CD14-positive monocyte (primary cell): ENCODE measurements around the gene KCNK3. TPM values are rescaled to one million over a fixed set of nuclear protein-coding genes. Genes with fewer than 3 reads are reported as not detected.

Source experiments
- DNase-seq, 3 donors: peaks; one replicate each; pipeline ENCODE4 v3.0.0-alpha.2; 2011 to 2022
- H2AFZ ChIP-seq: 2 replicates; pipeline ENCODE4 v1.6.0; 2012; ENCODE audit warnings: mild to moderate bottlenecking, low read depth, low read length, inconsistent platforms; ENCODE audit not compliant: insufficient read depth, poor library complexity, severe bottlenecking
- H3K27ac ChIP-seq, 2 donors: 1 replicate in 1 of 2; 2 replicates in 1 of 2; pipeline ENCODE4 v1.5.1; 2012 to 2013; ENCODE audit warnings: low read length in 2 of 2, control low read depth in 1 of 2, inconsistent platforms in 1 of 2, low read depth in 1 of 2, mild to moderate bottlenecking in 1 of 2
- H3K27me3 ChIP-seq, 2 donors: one replicate each; pipeline versions ENCODE4 v1.6.0 to v1.6.1; 2011 to 2013; ENCODE audit warnings: low read length in 2 of 2; ENCODE audit not compliant: control insufficient read depth in 2 of 2, insufficient read depth in 2 of 2
- H3K36me3 ChIP-seq, 2 donors: replicated peaks in 1 of 2; 1 replicate in 1 of 2; 2 replicates in 1 of 2; pipeline versions ENCODE4 v1.5.1 to v1.6.1; 2012 to 2013; ENCODE audit warnings: low read length in 2 of 2, control low read depth in 1 of 2, inconsistent platforms in 1 of 2, mild to moderate bottlenecking in 1 of 2; ENCODE audit not compliant: insufficient read depth in 2 of 2, control insufficient read depth in 1 of 2
- H3K4me1 ChIP-seq, 2 donors: 1 replicate in 1 of 2; 2 replicates in 1 of 2; pipeline versions ENCODE4 v1.5.1 to v1.6.1; 2012 to 2013; ENCODE audit warnings: low read length in 2 of 2, control low read depth in 1 of 2, inconsistent platforms in 1 of 2, mild to moderate bottlenecking in 1 of 2, moderate library complexity in 1 of 2; ENCODE audit not compliant: insufficient read depth in 2 of 2, control insufficient read depth in 1 of 2
- H3K4me2 ChIP-seq: replicated peaks from 2 replicates; pipeline ENCODE3; 2012; ENCODE audit warnings: low read length, moderate library complexity, mild to moderate bottlenecking; ENCODE audit not compliant: poor library complexity, severe bottlenecking; ENCODE audit errors: extremely low read depth
- H3K4me3 ChIP-seq, 3 experiments: fragments of 200-600 bp in 1 of 3; sonication (generic) in 1 of 3; replicated peaks in 1 of 3; 1 replicate in 2 of 3; 2 replicates in 1 of 3; pipeline ENCODE4 v1.5.1; 2011 to 2013; ENCODE audit warnings: low read length in 3 of 3, mild to moderate bottlenecking in 3 of 3, control low read depth in 2 of 3, low read depth in 2 of 3, inconsistent platforms in 1 of 3, moderate library complexity in 1 of 3
- H3K79me2 ChIP-seq: 2 replicates; pipeline ENCODE4 v1.6.0; 2012; ENCODE audit warnings: mild to moderate bottlenecking, control low read depth, inconsistent platforms, low read length, moderate library complexity; ENCODE audit not compliant: insufficient read depth
- H3K9ac ChIP-seq: 2 replicates; pipeline ENCODE4 v1.6.0; 2017; ENCODE audit warnings: low read length, mild to moderate bottlenecking; ENCODE audit not compliant: insufficient read depth, poor library complexity, severe bottlenecking
- H3K9me3 ChIP-seq, 2 donors: replicated peaks in 1 of 2; 1 replicate in 1 of 2; 2 replicates in 1 of 2; pipeline versions ENCODE4 v1.5.1 to v1.6.1; 2012 to 2013; ENCODE audit warnings: low read length in 2 of 2, control low read depth in 1 of 2; ENCODE audit not compliant: control insufficient read depth in 1 of 2, insufficient read depth in 1 of 2
- H4K20me1 ChIP-seq: 2 replicates; pipeline ENCODE4 v1.6.0; 2012; ENCODE audit warnings: mild to moderate bottlenecking, low read length, control low read depth, moderate library complexity; ENCODE audit not compliant: insufficient read depth
- H3K27ac Mint-ChIP-seq, 7 donors: one replicate each; pipeline ENCODE4 v1.8.0; 2020; ENCODE audit warnings: mild to moderate bottlenecking in 7 of 7, mixed read lengths in 7 of 7, moderate library complexity in 6 of 7, inconsistent platforms in 2 of 7
- H3K27me3 Mint-ChIP-seq, 3 donors: one replicate each; pipeline ENCODE4 v1.8.0; 2021 to 2022; ENCODE audit warnings: low read depth in 3 of 3, mild to moderate bottlenecking in 3 of 3, mixed read lengths in 3 of 3, moderate library complexity in 3 of 3, inconsistent platforms in 1 of 3
- H3K36me3 Mint-ChIP-seq, 2 donors: one replicate each; pipeline ENCODE4 v1.8.0; 2020; ENCODE audit warnings: mixed read lengths in 2 of 2, inconsistent platforms in 1 of 2, mild to moderate bottlenecking in 1 of 2
- H3K4me1 Mint-ChIP-seq: one replicate; pipeline ENCODE4 v1.8.0; 2020; ENCODE audit warnings: mild to moderate bottlenecking, mixed read lengths
- H3K4me3 Mint-ChIP-seq, 2 donors: one replicate each; pipeline ENCODE4 v1.8.0; 2020; ENCODE audit warnings: mild to moderate bottlenecking in 2 of 2, mixed read lengths in 2 of 2, moderate library complexity in 1 of 2
- H3K9me3 Mint-ChIP-seq, 7 donors: one replicate each; pipeline ENCODE4 v1.8.0; 2020 to 2022; ENCODE audit warnings: mixed read lengths in 7 of 7, mild to moderate bottlenecking in 6 of 7, moderate library complexity in 6 of 7, inconsistent platforms in 2 of 7
- WGBS: methylation state at CpG from one replicate; pipeline ENCODE4 v1.1.5; 2013; ENCODE audit warnings: missing lambda C conversion rate; ENCODE audit not compliant: insufficient coverage; 5-methylcytosine and 5-hydroxymethylcytosine counted together
- intact Hi-C, 2 donors: fragments of 100-400 bp; cut with micrococcal nuclease; formaldehyde crosslinking; loops; one replicate each; pipeline versions ENCODE4 v1.15.0 to v1.15.1; 2023
- polyA plus RNA-seq, 3 donors: library from polyadenylated mRNA; depleted of rRNA in 1 of 3; unstranded in 2 of 3; stranded (reverse) in 1 of 3; fragments of 300-500 nt in 2 of 3; fragments of >200 nt in 1 of 3; fragmentation: Illumina TruSeq in 2 of 3; gene quantifications; 1 replicate in 2 of 3; 2 replicates in 1 of 3; pipeline ENCODE4 v1.2.3, GENCODE V29; 2012 to 2021
- TF ChIP-seq, protein P1 (sequence below): fragments of 200-600 bp; IDR thresholded peaks from one replicate; pipeline ENCODE4 v1.8.0; 2022; ENCODE audit warnings: antibody characterized with exemption, mild to moderate bottlenecking

The KCNK3 gene
- polyA plus RNA-seq, 3 donors: not detected

GRCh38 chr2:26738481-26738880, 46.0 kb downstream of the KCNK3 start:
- H3K27ac ChIP-seq: no peak overlapping the region
- TF ChIP-seq, protein P1, sequence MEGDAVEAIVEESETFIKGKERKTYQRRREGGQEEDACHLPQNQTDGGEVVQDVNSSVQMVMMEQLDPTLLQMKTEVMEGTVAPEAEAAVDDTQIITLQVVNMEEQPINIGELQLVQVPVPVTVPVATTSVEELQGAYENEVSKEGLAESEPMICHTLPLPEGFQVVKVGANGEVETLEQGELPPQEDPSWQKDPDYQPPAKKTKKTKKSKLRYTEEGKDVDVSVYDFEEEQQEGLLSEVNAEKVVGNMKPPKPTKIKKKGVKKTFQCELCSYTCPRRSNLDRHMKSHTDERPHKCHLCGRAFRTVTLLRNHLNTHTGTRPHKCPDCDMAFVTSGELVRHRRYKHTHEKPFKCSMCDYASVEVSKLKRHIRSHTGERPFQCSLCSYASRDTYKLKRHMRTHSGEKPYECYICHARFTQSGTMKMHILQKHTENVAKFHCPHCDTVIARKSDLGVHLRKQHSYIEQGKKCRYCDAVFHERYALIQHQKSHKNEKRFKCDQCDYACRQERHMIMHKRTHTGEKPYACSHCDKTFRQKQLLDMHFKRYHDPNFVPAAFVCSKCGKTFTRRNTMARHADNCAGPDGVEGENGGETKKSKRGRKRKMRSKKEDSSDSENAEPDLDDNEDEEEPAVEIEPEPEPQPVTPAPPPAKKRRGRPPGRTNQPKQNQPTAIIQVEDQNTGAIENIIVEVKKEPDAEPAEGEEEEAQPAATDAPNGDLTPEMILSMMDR: no peak
- no peaks in the 10 kb centered on the region for H3K4me1 ChIP-seq
- Mint-ChIP-seq H3K9me3 (peaks cover 0 to 4% (median 0%) of the 10 kb centered on the region in 7 donors), H3K36me3 (no peaks in the 10 kb centered on the region), H3K27me3 (peaks cover 18 to 21% (median 18%) of the 10 kb centered on the region in 3 donors), H3K27ac (no peak overlapping the region), H3K4me3 (no peak overlapping the region), H3K4me1 (no peaks in the 10 kb centered on the region)
- no peaks in the 10 kb centered on the region for H3K9me3 ChIP-seq
- H3K79me2 ChIP-seq: no peaks in the 10 kb centered on the region
- H3K9ac ChIP-seq: no peak overlapping the region
- intact Hi-C loops: no loop called here
- no peak overlapping the region for H3K4me2 ChIP-seq
- DNase-seq: no peak
- H4K20me1 ChIP-seq: no peaks in the 10 kb centered on the region
- 83% methylated on average over 1 of the region's 4 CpGs for whole genome bisulfite sequencing
- no peak overlapping the region for H2AFZ ChIP-seq
- no peak overlapping the region for H3K4me3 ChIP-seq
- H3K27me3 ChIP-seq: no peaks in the 10 kb centered on the region
- no peaks in the 10 kb centered on the region for H3K36me3 ChIP-seq

- Histone ChIP-seq H2AFZ (no peak overlapping the region), H3K9me3 (no peaks in the 10 kb centered on the region), H4K20me1 (no peaks in the 10 kb centered on the region), H3K4me1 (no peaks in the 10 kb centered on the region), H3K27me3 (no peaks in the 10 kb centered on the region), H3K4me2 (no peak overlapping the region), H3K4me3 (no peak overlapping the region), H3K9ac (no peak overlapping the region), H3K36me3 (no peaks in the 10 kb centered on the region), H3K27ac (no peak overlapping the region), H3K79me2 (no peaks in the 10 kb centered on the region)
- H3K27ac Mint-ChIP-seq: no peak overlapping the region
- peaks cover 0 to 4% (median 0%) of the 10 kb centered on the region in 7 donors for H3K9me3 Mint-ChIP-seq
- WGBS: 75% methylated on average over 1 of the region's 7 CpGs
- DNase-seq: no peak
- H3K36me3 Mint-ChIP-seq: no peaks in the 10 kb centered on the region
- H3K27me3 Mint-ChIP-seq: peaks cover 14 to 18% (median 18%) of the 10 kb centered on the region in 3 donors
- TF ChIP-seq, protein P1: no peak
- no peaks in the 10 kb centered on the region for H3K4me1 Mint-ChIP-seq
- intact Hi-C loops: no loop called here
- no peak overlapping the region for H3K4me3 Mint-ChIP-seq
Observed at GRCh38 chr2:26739514-26739913, 47.0 kb downstream of the KCNK3 start.
